HEK293 (cell line): ENCODE measurements around the gene ANTXR2.
A peak's percentile ranks its signal among the peaks of the same experiment; 100 is the strongest.

Source experiments
- CTCF ChIA-PET: fragments of 350-600 bp; formaldehyde crosslinking; extraction: SDS; loops from one replicate; lab custom pipeline; 2021; ENCODE audit warnings: antibody characterized with exemption; lab: Yijun Ruan, JAX
- POLR2A ChIA-PET: fragments of 300-600 bp; formaldehyde crosslinking; extraction: SDS; loops from one replicate; lab custom pipeline; 2020; ENCODE audit warnings: antibody characterized with exemption, inconsistent platforms; lab: Yijun Ruan, JAX
- H3K27ac ChIP-seq: fragments of 200-500 bp; sonication (Bioruptor generic); 2 replicates; pipeline ENCODE4 v1.5.1; 2014; ENCODE audit warnings: low read depth, low read length, control low read depth, inconsistent platforms; ENCODE audit errors: extremely low read depth
- H3K36me3 ChIP-seq, 2 experiments: fragments of 200-500 bp in 1 of 2; sonication (Bioruptor generic) in 1 of 2; 1 replicate in 1 of 2; 2 replicates in 1 of 2; pipeline ENCODE4 v1.5.1; 2014 to 2017; ENCODE audit warnings: inconsistent platforms in 2 of 2, low read length in 2 of 2; ENCODE audit not compliant: control insufficient read depth in 2 of 2, insufficient read depth in 1 of 2
- H3K4me1 ChIP-seq: fragments of 200-500 bp; sonication (Bioruptor generic); 2 replicates; pipeline ENCODE4 v1.5.1; 2014; ENCODE audit warnings: mild to moderate bottlenecking, low read length, inconsistent platforms; ENCODE audit not compliant: control insufficient read depth, insufficient read depth
- H3K4me3 ChIP-seq: 2 replicates; pipeline ENCODE4 v1.5.1; 2011; ENCODE audit warnings: low read depth, mild to moderate bottlenecking, control low read depth, low read length, moderate library complexity
- H3K9me3 ChIP-seq: fragments of 200-500 bp; sonication (Bioruptor generic); 2 replicates; pipeline ENCODE4 v1.5.1; 2014; ENCODE audit warnings: low read depth, low read length, inconsistent platforms; ENCODE audit not compliant: control insufficient read depth, insufficient read depth
- ATF2 ChIP-seq: fragments of 450-650 bp; formaldehyde crosslinking; IDR thresholded peaks from 2 replicates; pipeline ENCODE4 v1.5.1; 2016; ENCODE audit warnings: missing biosample characterization, missing genetic modification characterization, low read depth
- HOXD13 ChIP-seq: sonication (generic); formaldehyde crosslinking; IDR thresholded peaks from 2 replicates; pipeline ENCODE4 v1.8.0; 2022; ENCODE audit warnings: missing genetic modification reagents, borderline replicate concordance
- KLF7 ChIP-seq: fragments of 450-650 bp; formaldehyde crosslinking; IDR thresholded peaks from 2 replicates; pipeline ENCODE4 v1.5.1; 2016; ENCODE audit warnings: missing biosample characterization, missing genetic modification characterization, borderline replicate concordance
- TRIM28 ChIP-seq: IDR thresholded peaks from 2 replicates; pipeline ENCODE4 v1.6.1; 2011; ENCODE audit warnings: low read length, control low read depth, borderline replicate concordance
- WT1 ChIP-seq: fragments of 450-650 bp; formaldehyde crosslinking; IDR thresholded peaks from 2 replicates; pipeline ENCODE4 v1.5.1; 2016; ENCODE audit warnings: missing biosample characterization, missing genetic modification characterization
- ZIC2 ChIP-seq: fragments of 450-650 bp; formaldehyde crosslinking; IDR thresholded peaks from 2 replicates; pipeline ENCODE4 v1.5.1; 2016; ENCODE audit warnings: missing biosample characterization, missing genetic modification characterization
- ZNF138 ChIP-seq: fragments of 450-650 bp; formaldehyde crosslinking; IDR thresholded peaks from 2 replicates; pipeline ENCODE4 v1.5.1; 2016; ENCODE audit warnings: missing biosample characterization, missing genetic modification characterization, borderline replicate concordance
- ZNF140 ChIP-seq: fragments of 450-650 bp; formaldehyde crosslinking; IDR thresholded peaks from 2 replicates; pipeline ENCODE4 v1.5.1; 2016; ENCODE audit warnings: missing biosample characterization, missing genetic modification characterization
- ZNF155 ChIP-seq: fragments of 450-650 bp; formaldehyde crosslinking; IDR thresholded peaks from 2 replicates; pipeline ENCODE4 v1.5.1; 2016; ENCODE audit warnings: missing biosample characterization, missing genetic modification characterization
- ZNF23 ChIP-seq: fragments of 450-650 bp; formaldehyde crosslinking; IDR thresholded peaks from 2 replicates; pipeline ENCODE4 v1.5.1; 2016; ENCODE audit warnings: missing biosample characterization, missing genetic modification characterization, borderline replicate concordance
- ZNF394 ChIP-seq: fragments of 450-650 bp; formaldehyde crosslinking; IDR thresholded peaks from 2 replicates; pipeline ENCODE4 v1.5.1; 2016; ENCODE audit warnings: missing biosample characterization, missing genetic modification characterization, mild to moderate bottlenecking, moderate library complexity, borderline replicate concordance
- ZNF416 ChIP-seq: fragments of 450-650 bp; formaldehyde crosslinking; IDR thresholded peaks from 2 replicates; pipeline ENCODE4 v1.5.1; 2016; ENCODE audit warnings: missing biosample characterization, missing genetic modification characterization
- ZNF426 ChIP-seq: fragments of 450-650 bp; formaldehyde crosslinking; IDR thresholded peaks from 2 replicates; pipeline ENCODE4 v1.5.1; 2017; ENCODE audit warnings: missing biosample characterization, missing genetic modification characterization, mild to moderate bottlenecking, inconsistent platforms, moderate library complexity
- ZNF473 ChIP-seq: fragments of 450-650 bp; formaldehyde crosslinking; IDR thresholded peaks from 2 replicates; pipeline ENCODE4 v1.5.1; 2017; ENCODE audit warnings: missing biosample characterization, missing genetic modification characterization
- ZNF514 ChIP-seq: fragments of 450-650 bp; formaldehyde crosslinking; IDR thresholded peaks from 2 replicates; pipeline ENCODE4 v1.5.1; 2016; ENCODE audit warnings: missing biosample characterization, missing genetic modification characterization
- ZNF610 ChIP-seq: fragments of 450-650 bp; formaldehyde crosslinking; IDR thresholded peaks from 2 replicates; pipeline ENCODE4 v1.5.1; 2016; ENCODE audit warnings: missing biosample characterization, missing genetic modification characterization, borderline replicate concordance
- ZNF621 ChIP-seq: fragments of 450-650 bp; formaldehyde crosslinking; IDR thresholded peaks from 2 replicates; pipeline ENCODE4 v1.5.1; 2017; ENCODE audit warnings: missing biosample characterization, missing genetic modification characterization
- ZNF660 ChIP-seq: fragments of 450-650 bp; IDR thresholded peaks from 2 replicates; pipeline ENCODE4 v1.5.1; 2018; ENCODE audit warnings: missing biosample characterization, mild to moderate bottlenecking, missing genetic modification characterization
- ZNF704 ChIP-seq: fragments of 450-650 bp; formaldehyde crosslinking; IDR thresholded peaks from 2 replicates; pipeline ENCODE4 v1.5.1; 2016; ENCODE audit warnings: missing biosample characterization, missing genetic modification characterization
- ZNF76 ChIP-seq: fragments of 450-650 bp; formaldehyde crosslinking; IDR thresholded peaks from 2 replicates; pipeline ENCODE4; 2016; ENCODE audit warnings: low read depth, missing biosample characterization, missing genetic modification characterization, borderline replicate concordance
- ZNF785 ChIP-seq: fragments of 450-650 bp; formaldehyde crosslinking; IDR thresholded peaks from 2 replicates; pipeline ENCODE4 v1.5.1; 2016; ENCODE audit warnings: missing biosample characterization, missing genetic modification characterization
- TF ChIP-seq, protein P1 (sequence below): fragments of 450-650 bp; formaldehyde crosslinking; IDR thresholded peaks from 2 replicates; pipeline ENCODE4 v1.5.1; 2017; ENCODE audit warnings: missing biosample characterization, missing genetic modification characterization
- TF ChIP-seq, protein P2 (sequence below): fragments of 450-650 bp; formaldehyde crosslinking; IDR thresholded peaks from 2 replicates; pipeline ENCODE4 v1.5.1; 2017; ENCODE audit warnings: missing biosample characterization, missing genetic modification characterization
- TF ChIP-seq, protein P3 (sequence below): fragments of 450-650 bp; formaldehyde crosslinking; IDR thresholded peaks from 2 replicates; pipeline ENCODE4 v1.5.1; 2017; ENCODE audit warnings: missing biosample characterization, mild to moderate bottlenecking, missing genetic modification characterization, moderate library complexity
- TF ChIP-seq, protein P4 (sequence below): fragments of 450-650 bp; formaldehyde crosslinking; IDR thresholded peaks from 2 replicates; pipeline ENCODE4 v1.5.1; 2016; ENCODE audit warnings: missing biosample characterization, missing genetic modification characterization, borderline replicate concordance

The ANTXR2 gene

GRCh38 chr4:80006935-80007744 is 65.9 kb downstream of the ANTXR2 start (continued):
- TF ChIP-seq, protein P1, sequence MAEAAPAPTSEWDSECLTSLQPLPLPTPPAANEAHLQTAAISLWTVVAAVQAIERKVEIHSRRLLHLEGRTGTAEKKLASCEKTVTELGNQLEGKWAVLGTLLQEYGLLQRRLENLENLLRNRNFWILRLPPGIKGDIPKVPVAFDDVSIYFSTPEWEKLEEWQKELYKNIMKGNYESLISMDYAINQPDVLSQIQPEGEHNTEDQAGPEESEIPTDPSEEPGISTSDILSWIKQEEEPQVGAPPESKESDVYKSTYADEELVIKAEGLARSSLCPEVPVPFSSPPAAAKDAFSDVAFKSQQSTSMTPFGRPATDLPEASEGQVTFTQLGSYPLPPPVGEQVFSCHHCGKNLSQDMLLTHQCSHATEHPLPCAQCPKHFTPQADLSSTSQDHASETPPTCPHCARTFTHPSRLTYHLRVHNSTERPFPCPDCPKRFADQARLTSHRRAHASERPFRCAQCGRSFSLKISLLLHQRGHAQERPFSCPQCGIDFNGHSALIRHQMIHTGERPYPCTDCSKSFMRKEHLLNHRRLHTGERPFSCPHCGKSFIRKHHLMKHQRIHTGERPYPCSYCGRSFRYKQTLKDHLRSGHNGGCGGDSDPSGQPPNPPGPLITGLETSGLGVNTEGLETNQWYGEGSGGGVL (tag by site-specific recombination), result 0 out of 2 replicates have a peak, but pooled peaks have one; percentile 10
- TF ChIP-seq ZIC2 (tag by site-specific recombination) (no peak), ATF2 (tag by site-specific recombination) (no peak), ZNF155 (tag by site-specific recombination) (no peak), ZNF394 (tag by site-specific recombination) (no peak), ZNF514 (no peak)

- H3K4me1 ChIP-seq, result peaks cover 4% of the 10 kb centered on the region
- TF ChIP-seq KLF7 (tag by site-specific recombination), result no peak
- TF ChIP-seq WT1, result no peak
- no peak for TF ChIP-seq ZNF704 (tag by site-specific recombination)
- TF ChIP-seq ZNF416, result no peak
- TF ChIP-seq ZNF23 (tag by site-specific recombination), result no peak
- TF ChIP-seq HOXD13 (CRISPR knock-in tag), result no peak
- no peak for TF ChIP-seq ZNF473
- TF ChIP-seq ZNF426 (tag by site-specific recombination), result no peak
- TF ChIP-seq ZNF514, result no peak
- TF ChIP-seq ZNF785 (tag by site-specific recombination), result no peak
- TF ChIP-seq, protein P2, sequence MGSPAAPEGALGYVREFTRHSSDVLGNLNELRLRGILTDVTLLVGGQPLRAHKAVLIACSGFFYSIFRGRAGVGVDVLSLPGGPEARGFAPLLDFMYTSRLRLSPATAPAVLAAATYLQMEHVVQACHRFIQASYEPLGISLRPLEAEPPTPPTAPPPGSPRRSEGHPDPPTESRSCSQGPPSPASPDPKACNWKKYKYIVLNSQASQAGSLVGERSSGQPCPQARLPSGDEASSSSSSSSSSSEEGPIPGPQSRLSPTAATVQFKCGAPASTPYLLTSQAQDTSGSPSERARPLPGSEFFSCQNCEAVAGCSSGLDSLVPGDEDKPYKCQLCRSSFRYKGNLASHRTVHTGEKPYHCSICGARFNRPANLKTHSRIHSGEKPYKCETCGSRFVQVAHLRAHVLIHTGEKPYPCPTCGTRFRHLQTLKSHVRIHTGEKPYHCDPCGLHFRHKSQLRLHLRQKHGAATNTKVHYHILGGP (tag by site-specific recombination), result no peak
- no peak for TF ChIP-seq ZNF76 (tag by site-specific recombination)
- no peak for TF ChIP-seq ZNF610
- TF ChIP-seq, protein P3, sequence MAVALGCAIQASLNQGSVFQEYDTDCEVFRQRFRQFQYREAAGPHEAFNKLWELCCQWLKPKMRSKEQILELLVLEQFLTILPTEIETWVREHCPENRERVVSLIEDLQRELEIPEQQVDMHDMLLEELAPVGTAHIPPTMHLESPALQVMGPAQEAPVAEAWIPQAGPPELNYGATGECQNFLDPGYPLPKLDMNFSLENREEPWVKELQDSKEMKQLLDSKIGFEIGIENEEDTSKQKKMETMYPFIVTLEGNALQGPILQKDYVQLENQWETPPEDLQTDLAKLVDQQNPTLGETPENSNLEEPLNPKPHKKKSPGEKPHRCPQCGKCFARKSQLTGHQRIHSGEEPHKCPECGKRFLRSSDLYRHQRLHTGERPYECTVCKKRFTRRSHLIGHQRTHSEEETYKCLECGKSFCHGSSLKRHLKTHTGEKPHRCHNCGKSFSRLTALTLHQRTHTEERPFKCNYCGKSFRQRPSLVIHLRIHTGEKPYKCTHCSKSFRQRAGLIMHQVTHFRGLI (tag by site-specific recombination), result no peak
- TF ChIP-seq, protein P4, sequence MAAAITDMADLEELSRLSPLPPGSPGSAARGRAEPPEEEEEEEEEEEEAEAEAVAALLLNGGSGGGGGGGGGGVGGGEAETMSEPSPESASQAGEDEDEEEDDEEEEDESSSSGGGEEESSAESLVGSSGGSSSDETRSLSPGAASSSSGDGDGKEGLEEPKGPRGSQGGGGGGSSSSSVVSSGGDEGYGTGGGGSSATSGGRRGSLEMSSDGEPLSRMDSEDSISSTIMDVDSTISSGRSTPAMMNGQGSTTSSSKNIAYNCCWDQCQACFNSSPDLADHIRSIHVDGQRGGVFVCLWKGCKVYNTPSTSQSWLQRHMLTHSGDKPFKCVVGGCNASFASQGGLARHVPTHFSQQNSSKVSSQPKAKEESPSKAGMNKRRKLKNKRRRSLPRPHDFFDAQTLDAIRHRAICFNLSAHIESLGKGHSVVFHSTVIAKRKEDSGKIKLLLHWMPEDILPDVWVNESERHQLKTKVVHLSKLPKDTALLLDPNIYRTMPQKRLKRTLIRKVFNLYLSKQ (tag by site-specific recombination), result no peak
- no peak for TF ChIP-seq ZNF621 (tag by site-specific recombination)
- TF ChIP-seq ZNF140 (tag by site-specific recombination), result no peak
- TF ChIP-seq ZNF660 (tag by site-specific recombination), result no peak
- no peak for TF ChIP-seq TRIM28
- TF ChIP-seq ZNF138, result no peak
- CTCF ChIA-PET, result no interaction called here
- POLR2A ChIA-PET, result no interaction called here
- no peaks in the 10 kb centered on the region for H3K9me3 ChIP-seq
- no peak overlapping the region for H3K4me3 ChIP-seq
- H3K36me3 ChIP-seq, result peaks cover 0 to 3% of the 10 kb centered on the region in 2 experiments; a peak in 1 of 3 replicates
- H3K27ac ChIP-seq, result no peak overlapping the region
Measured at GRCh38 chr4:80005863-80006262, 67.2 kb downstream of the ANTXR2 start.
